Measurements from ENCODE around the gene REX1BD. TPM values are rescaled to one million over a fixed set of nuclear protein-coding genes. Genes with fewer than 3 reads are reported as not detected.

The REX1BD gene
- total and polyA plus RNA-seq, 2 of the 13 experiments (the other 11 are each of a cell fraction or from before 2014, with no cell fraction given) = 7.5 to 25.4 TPM

DNA sequence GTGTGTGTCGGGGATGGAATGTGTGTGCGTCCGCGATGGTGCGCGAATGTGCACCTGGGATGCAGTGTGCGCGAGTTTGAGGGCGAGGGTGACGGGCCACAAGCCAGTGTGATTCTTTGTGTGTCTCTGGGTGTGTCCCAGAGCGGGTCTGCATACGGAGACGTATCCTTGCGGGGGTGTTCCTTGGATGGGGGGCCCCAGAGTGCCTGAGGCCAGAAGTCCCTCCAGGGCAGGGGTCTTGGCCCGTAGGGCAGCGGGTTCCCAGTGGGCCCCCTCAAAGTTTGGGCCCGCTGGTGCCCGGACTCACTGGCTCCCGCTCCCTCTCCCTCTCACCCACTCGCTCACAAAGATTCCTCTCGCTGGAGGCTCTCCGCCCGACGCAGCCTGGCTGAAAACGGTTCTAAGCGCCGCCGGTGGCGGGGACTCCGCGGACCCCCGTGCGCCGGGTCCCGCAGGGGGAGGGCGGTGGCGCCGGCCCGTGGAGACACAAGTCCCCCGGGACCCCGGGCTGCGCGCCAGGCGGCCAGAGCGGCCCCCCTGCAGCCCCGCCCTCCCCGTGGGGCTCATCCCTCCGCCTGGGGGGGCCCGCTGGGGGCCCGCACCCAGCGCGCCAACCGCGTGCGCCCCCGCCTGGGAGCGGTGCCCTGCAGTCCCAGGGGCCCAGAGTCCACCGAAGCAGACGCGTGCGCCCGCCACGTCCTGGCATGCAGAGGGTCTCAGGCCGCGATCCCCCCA is 17.1 kb downstream of the REX1BD start:
- Histone ChIP-seq H3K9me3 (ENCODE audit: low read length) (no peaks in the 10 kb centered on the region), H2AFZ (ENCODE audit: low read length) (no peak overlapping the region), H3K79me2 (ENCODE audit: insufficient read depth, low read length) (peaks cover 34% of the 10 kb centered on the region), H3K36me3 (replicated peaks in 1 of 2; ENCODE audit: control insufficient read depth in 1 of 2, insufficient read depth in 2 of 2, low read length in 2 of 2) (peaks cover 6 to 12% of the 10 kb centered on the region in 2 experiments; a peak in 3 of 5 replicates), H4K20me1 (ENCODE audit: insufficient read depth, low read length) (peaks cover 26% of the 10 kb centered on the region), H3K4me3 (replicated peaks in 1 of 3; ENCODE audit: insufficient read depth in 1 of 3, low read depth in 2 of 3, low read length in 3 of 3) (peak overlapping the region; percentile 67 to 82 (median 82)), H3K27me3 (ENCODE audit: control insufficient read depth in 1 of 2, insufficient read depth in 2 of 2, low read length in 2 of 2) (no peaks in the 10 kb centered on the region; a peak in 1 of 5 replicates), H3K9ac (ENCODE audit: insufficient read depth, low read depth, low read length) (peak overlapping the region; percentile 80), H3K27ac (ENCODE audit: extremely low read length, insufficient read depth, low read length) (peak overlapping the region; percentile 68), H3K4me1 (ENCODE audit: insufficient read depth, low read length) (peaks cover 55% of the 10 kb centered on the region), H3K4me2 (ENCODE audit: low read depth, low read length) (peak overlapping the region; percentile 91)
- in situ Hi-C loops (cut with HindIII; ENCODE audit: extremely low pct_ligation_motif_present, low pct_unique_long_range_greater_than_20kb) (no loop called here), intact Hi-C loops (cut with micrococcal nuclease; ENCODE audit: unreplicated experiment) (no loop called here)
- DNase-seq (ENCODE audit: low spot score) (no peak), FAIRE-seq (no peak), ATAC-seq (no peak)
- ChIA-PET CTCF (ENCODE audit: low intra/inter-chr PET ratio, low total read pairs) (no interaction called here), POLR2A (interaction anchor here (1.6 kb wide), 1 partner anchor 16 kb away, joined by 4 read pairs; no protein-coding TSS in a partner anchor)
- no TSS peak for BruUV-seq (replicated peaks)
- 0% methylated on average over 5 of the region's 65 CpGs for WGBS (ENCODE audit: low lambda C conversion rate)
- 0 out of 2 replicates have a peak, but pooled peaks have one; percentile 36 for TF ChIP-seq CENPT (CRISPR knock-in tag; IDR thresholded peaks at IDR 0.05; ENCODE audit: low read depth)
- TF ChIP-seq POLR2AphosphoS5 (IDR thresholded peaks at IDR 0.05; ENCODE audit: low read depth, low read length) = no peak
- TF ChIP-seq RARA (CRISPR knock-in tag; IDR thresholded peaks at IDR 0.05) = peak; percentile 11; the same call in 1 of the 2 replicates
- TF ChIP-seq ZFP91 (CRISPR knock-in tag; IDR thresholded peaks at IDR 0.05; ENCODE audit: borderline replicate concordance) = peak; percentile 50; the same call in 1 of the 2 replicates
- TF ChIP-seq, protein P1, sequence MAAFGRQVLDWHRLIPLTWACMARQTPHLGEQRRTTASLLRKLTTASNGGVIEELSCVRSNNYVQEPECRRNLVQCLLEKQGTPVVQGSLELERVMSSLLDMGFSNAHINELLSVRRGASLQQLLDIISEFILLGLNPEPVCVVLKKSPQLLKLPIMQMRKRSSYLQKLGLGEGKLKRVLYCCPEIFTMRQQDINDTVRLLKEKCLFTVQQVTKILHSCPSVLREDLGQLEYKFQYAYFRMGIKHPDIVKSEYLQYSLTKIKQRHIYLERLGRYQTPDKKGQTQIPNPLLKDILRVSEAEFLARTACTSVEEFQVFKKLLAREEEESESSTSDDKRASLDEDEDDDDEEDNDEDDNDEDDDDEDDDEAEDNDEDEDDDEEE (CRISPR knock-in tag; IDR thresholded peaks at IDR 0.05) = peak; percentile 53; the same call in 1 of the 2 replicates
- TF ChIP-seq TSC22D2 (CRISPR knock-in tag; IDR thresholded peaks at IDR 0.05; ENCODE audit: borderline replicate concordance) = no peak
- no peak for TF ChIP-seq MIER2 (CRISPR knock-in tag; IDR thresholded peaks at IDR 0.05)
- TF ChIP-seq ZNF563 (CRISPR knock-in tag; IDR thresholded peaks at IDR 0.05) = peak; percentile 78; the same call in 1 of the 2 replicates
- TF ChIP-seq, protein P2, sequence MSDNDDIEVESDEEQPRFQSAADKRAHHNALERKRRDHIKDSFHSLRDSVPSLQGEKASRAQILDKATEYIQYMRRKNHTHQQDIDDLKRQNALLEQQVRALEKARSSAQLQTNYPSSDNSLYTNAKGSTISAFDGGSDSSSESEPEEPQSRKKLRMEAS (IDR thresholded peaks at IDR 0.05) = peak; percentile 82
- TF ChIP-seq DMAP1 (CRISPR knock-in tag; IDR thresholded peaks at IDR 0.05) = 0 out of 2 replicates have a peak, but pooled peaks have one; percentile 29
- no peak for TF ChIP-seq CHCHD3 (CRISPR knock-in tag; IDR thresholded peaks at IDR 0.05)
- peak; percentile 89 for TF ChIP-seq MYC (CRISPR knock-in tag; IDR thresholded peaks at IDR 0.05; ENCODE audit: borderline replicate concordance)
- TF ChIP-seq ZSCAN21 (CRISPR knock-in tag; IDR thresholded peaks at IDR 0.05; ENCODE audit: borderline replicate concordance) = peak; percentile 46; the same call in 1 of the 2 replicates
- TF ChIP-seq, protein P3, sequence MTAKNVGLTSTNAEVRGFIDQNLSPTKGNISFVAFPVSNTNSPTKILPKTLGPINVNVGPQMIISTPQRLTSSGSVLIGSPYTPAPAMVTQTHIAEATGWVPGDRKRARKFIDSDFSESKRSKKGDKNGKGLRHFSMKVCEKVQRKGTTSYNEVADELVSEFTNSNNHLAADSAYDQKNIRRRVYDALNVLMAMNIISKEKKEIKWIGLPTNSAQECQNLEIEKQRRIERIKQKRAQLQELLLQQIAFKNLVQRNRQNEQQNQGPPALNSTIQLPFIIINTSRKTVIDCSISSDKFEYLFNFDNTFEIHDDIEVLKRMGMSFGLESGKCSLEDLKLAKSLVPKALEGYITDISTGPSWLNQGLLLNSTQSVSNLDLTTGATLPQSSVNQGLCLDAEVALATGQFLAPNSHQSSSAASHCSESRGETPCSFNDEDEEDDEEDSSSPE (CRISPR knock-in tag; IDR thresholded peaks at IDR 0.05) = 0 out of 2 replicates have a peak, but pooled peaks have one; percentile 17
- 0 out of 2 replicates have a peak, but pooled peaks have one; percentile 26 for TF ChIP-seq CSRNP2 (CRISPR knock-in tag; conservative IDR thresholded peaks at IDR 0.05; ENCODE audit: low read depth)
- no peak for TF ChIP-seq ZC3H4 (CRISPR knock-in tag; IDR thresholded peaks at IDR 0.05; ENCODE audit: borderline replicate concordance)
